ENCODE data around the gene GTPBP2. TPM values are rescaled to one million over a fixed set of nuclear protein-coding genes. Genes with fewer than 3 reads are reported as not detected.

The GTPBP2 gene
- total and polyA plus RNA-seq, 2 experiments from 2014 or later = 17.5 to 55.9 TPM

DNA sequence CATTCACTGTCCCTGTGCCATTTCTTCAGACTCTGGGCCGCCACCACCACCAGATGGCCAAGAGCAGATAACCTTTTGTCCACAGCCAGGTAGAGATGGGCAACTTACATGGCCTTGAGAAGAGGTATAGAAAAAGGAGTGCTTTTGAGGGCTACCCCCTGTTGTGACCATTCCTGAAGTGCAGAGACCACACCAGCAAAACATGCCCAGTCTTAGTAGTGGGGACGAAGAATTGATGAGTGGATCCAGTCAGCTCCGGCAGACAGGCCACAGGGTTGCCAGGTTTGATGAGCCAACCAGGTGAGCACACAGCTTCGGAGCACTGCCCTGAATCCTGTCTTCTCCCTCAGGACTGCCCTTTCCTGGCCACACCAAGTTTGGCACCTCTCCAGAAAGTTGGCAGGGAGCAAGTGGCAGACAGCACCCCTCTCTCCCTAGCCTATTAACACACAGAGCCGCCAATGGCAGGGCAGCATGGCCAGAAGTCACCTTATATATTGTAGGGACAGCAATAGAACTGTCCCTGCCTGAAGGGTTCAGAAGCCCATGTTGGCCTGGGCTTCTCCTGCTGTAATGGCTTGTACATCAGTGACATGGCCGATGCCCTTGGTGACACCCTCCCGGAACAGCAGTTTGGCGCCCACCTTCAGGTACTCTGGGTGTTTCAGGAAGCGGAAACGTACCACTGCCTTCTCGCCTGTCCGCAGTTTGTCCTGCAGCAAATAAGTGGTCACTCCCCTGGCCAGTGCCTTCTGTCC, 7.8 kb downstream of the GTPBP2 start (continued):
- TF ChIP-seq, protein P1, sequence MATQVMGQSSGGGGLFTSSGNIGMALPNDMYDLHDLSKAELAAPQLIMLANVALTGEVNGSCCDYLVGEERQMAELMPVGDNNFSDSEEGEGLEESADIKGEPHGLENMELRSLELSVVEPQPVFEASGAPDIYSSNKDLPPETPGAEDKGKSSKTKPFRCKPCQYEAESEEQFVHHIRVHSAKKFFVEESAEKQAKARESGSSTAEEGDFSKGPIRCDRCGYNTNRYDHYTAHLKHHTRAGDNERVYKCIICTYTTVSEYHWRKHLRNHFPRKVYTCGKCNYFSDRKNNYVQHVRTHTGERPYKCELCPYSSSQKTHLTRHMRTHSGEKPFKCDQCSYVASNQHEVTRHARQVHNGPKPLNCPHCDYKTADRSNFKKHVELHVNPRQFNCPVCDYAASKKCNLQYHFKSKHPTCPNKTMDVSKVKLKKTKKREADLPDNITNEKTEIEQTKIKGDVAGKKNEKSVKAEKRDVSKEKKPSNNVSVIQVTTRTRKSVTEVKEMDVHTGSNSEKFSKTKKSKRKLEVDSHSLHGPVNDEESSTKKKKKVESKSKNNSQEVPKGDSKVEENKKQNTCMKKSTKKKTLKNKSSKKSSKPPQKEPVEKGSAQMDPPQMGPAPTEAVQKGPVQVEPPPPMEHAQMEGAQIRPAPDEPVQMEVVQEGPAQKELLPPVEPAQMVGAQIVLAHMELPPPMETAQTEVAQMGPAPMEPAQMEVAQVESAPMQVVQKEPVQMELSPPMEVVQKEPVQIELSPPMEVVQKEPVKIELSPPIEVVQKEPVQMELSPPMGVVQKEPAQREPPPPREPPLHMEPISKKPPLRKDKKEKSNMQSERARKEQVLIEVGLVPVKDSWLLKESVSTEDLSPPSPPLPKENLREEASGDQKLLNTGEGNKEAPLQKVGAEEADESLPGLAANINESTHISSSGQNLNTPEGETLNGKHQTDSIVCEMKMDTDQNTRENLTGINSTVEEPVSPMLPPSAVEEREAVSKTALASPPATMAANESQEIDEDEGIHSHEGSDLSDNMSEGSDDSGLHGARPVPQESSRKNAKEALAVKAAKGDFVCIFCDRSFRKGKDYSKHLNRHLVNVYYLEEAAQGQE (IDR thresholded peaks at IDR 0.05; ENCODE audit: unreplicated experiment) = no peak
- TF ChIP-seq ZNF114 (CRISPR knock-in tag; IDR thresholded peaks at IDR 0.05) (no peak), EZH2phosphoT487 (IDR thresholded peaks at IDR 0.05; ENCODE audit: unreplicated experiment) (no peak), POLR2AphosphoS5 (IDR thresholded peaks at IDR 0.05; ENCODE audit: low read depth) (no peak), EZH2 (IDR thresholded peaks at IDR 0.05; ENCODE audit: low read depth, unreplicated experiment) (no peak)

GRCh38 chr6:43616725-43617472, 12.2 kb downstream of the GTPBP2 start:
- H3K4me2 ChIP-seq = no peak overlapping the region
- Mint-ChIP-seq H3K27ac (no peak overlapping the region), H3K27me3 (ENCODE audit: insufficient read depth, low read depth, poor library complexity) (no peaks in the 10 kb centered on the region), H3K36me3 (ENCODE audit: low read depth) (peaks cover 17% of the 10 kb centered on the region), H3K4me3 (no peak overlapping the region), H3K4me1 (no peaks in the 10 kb centered on the region), H3K9me3 (no peaks in the 10 kb centered on the region)
- no peaks in the 10 kb centered on the region for H3K9me2 ChIP-seq (ENCODE audit: insufficient read depth)
- peaks cover 8% of the 10 kb centered on the region; the same call in 1 of the 2 replicates for H3K36me3 ChIP-seq (ENCODE audit: insufficient read depth)
- no peak overlapping the region for H2AFZ ChIP-seq
- no peaks in the 10 kb centered on the region for H3K4me1 ChIP-seq (ENCODE audit: insufficient read depth)
- no peak overlapping the region for H3K27ac ChIP-seq (ENCODE audit: low read depth)
- peaks cover 4% of the 10 kb centered on the region; the same call in 1 of the 2 replicates for H3F3A ChIP-seq (replicated peaks; ENCODE audit: low read depth)
- ATAC-seq = no peak
- no peak overlapping the region for H3K4me3 ChIP-seq
- H3K27me3 ChIP-seq (ENCODE audit: insufficient read depth) = no peaks in the 10 kb centered on the region
- H4K20me1 ChIP-seq (replicated peaks; ENCODE audit: insufficient read depth) = no peaks in the 10 kb centered on the region
- DNase-seq (ENCODE audit: low spot score) = no peak
- H3K79me2 ChIP-seq (replicated peaks; ENCODE audit: insufficient read depth) = no peaks in the 10 kb centered on the region
- TF ChIP-seq, protein P2, sequence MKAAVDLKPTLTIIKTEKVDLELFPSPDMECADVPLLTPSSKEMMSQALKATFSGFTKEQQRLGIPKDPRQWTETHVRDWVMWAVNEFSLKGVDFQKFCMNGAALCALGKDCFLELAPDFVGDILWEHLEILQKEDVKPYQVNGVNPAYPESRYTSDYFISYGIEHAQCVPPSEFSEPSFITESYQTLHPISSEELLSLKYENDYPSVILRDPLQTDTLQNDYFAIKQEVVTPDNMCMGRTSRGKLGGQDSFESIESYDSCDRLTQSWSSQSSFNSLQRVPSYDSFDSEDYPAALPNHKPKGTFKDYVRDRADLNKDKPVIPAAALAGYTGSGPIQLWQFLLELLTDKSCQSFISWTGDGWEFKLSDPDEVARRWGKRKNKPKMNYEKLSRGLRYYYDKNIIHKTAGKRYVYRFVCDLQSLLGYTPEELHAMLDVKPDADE (IDR thresholded peaks at IDR 0.05) = no peak
- TF ChIP-seq JUNB (IDR thresholded peaks at IDR 0.05; ENCODE audit: unreplicated experiment) = no peak
- TF ChIP-seq CREB1 (CRISPR knock-in tag; IDR thresholded peaks at IDR 0.05; ENCODE audit: low read depth) = no peak
- no peak for TF ChIP-seq EZH2 (IDR thresholded peaks at IDR 0.05; ENCODE audit: low read depth, unreplicated experiment)
- no peak for TF ChIP-seq POLR2AphosphoS5 (IDR thresholded peaks at IDR 0.05; ENCODE audit: low read depth)
- TF ChIP-seq NANOG (IDR thresholded peaks at IDR 0.05; ENCODE audit: borderline replicate concordance) = no peak
- TF ChIP-seq, protein P3, sequence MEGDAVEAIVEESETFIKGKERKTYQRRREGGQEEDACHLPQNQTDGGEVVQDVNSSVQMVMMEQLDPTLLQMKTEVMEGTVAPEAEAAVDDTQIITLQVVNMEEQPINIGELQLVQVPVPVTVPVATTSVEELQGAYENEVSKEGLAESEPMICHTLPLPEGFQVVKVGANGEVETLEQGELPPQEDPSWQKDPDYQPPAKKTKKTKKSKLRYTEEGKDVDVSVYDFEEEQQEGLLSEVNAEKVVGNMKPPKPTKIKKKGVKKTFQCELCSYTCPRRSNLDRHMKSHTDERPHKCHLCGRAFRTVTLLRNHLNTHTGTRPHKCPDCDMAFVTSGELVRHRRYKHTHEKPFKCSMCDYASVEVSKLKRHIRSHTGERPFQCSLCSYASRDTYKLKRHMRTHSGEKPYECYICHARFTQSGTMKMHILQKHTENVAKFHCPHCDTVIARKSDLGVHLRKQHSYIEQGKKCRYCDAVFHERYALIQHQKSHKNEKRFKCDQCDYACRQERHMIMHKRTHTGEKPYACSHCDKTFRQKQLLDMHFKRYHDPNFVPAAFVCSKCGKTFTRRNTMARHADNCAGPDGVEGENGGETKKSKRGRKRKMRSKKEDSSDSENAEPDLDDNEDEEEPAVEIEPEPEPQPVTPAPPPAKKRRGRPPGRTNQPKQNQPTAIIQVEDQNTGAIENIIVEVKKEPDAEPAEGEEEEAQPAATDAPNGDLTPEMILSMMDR (conservative IDR thresholded peaks at IDR 0.05; ENCODE audit: low read depth in 2 of 2) = no peak
- no peak for TF ChIP-seq STAT1 (IDR thresholded peaks at IDR 0.05; ENCODE audit: unreplicated experiment)
- no peak for TF ChIP-seq ZNF114 (CRISPR knock-in tag; IDR thresholded peaks at IDR 0.05)
- TF ChIP-seq, protein P1 (IDR thresholded peaks at IDR 0.05; ENCODE audit: unreplicated experiment) = no peak
- no peak for TF ChIP-seq ZNF331 (CRISPR knock-in tag; IDR thresholded peaks at IDR 0.05; ENCODE audit: low read depth)
